IMR-90 (cell line): ENCODE results near the gene RARRES2. TPM values are rescaled to one million over a fixed set of nuclear protein-coding genes. Genes with fewer than 3 reads are reported as not detected.

Experiments
- ATAC-seq: fragments of 200-7000 bp; cut with Tn5 transposase; 2 replicates; pipeline ENCODE4 v1.9.1; 2020; ENCODE audit warnings: low read depth, mild to moderate bottlenecking, moderate library complexity
- BruUV-seq: library from RNA; stranded (reverse); fragments of 400-500 nt; replicated peaks from 2 replicates; lab custom pipeline; 2021; lab: Mats Ljungman, UMichigan
- CTCF ChIA-PET: fragments of 300-600 bp; formaldehyde crosslinking; extraction: SDS; loops from one replicate; lab custom pipeline; 2021; ENCODE audit warnings: antibody characterized with exemption; lab: Yijun Ruan, JAX
- POLR2A ChIA-PET: fragments of 300-600 bp; sonication (Branson Sonifier 250); formaldehyde crosslinking; loops from one replicate; lab custom pipeline; 2022; ENCODE audit warnings: antibody characterized with exemption; ENCODE audit not compliant: unreplicated experiment; lab: Charles Lee
- DNase-seq: peaks from one replicate; pipeline ENCODE4 v3.0.0; 2013
- H2AFZ ChIP-seq: replicated peaks from 2 replicates; pipeline ENCODE3; 2013; ENCODE audit warnings: low read length, mild to moderate bottlenecking; ENCODE audit not compliant: poor library complexity
- H2AK5ac ChIP-seq: 2 replicates; pipeline ENCODE4 v1.6.1; 2013; ENCODE audit warnings: low read depth, low read length, inconsistent platforms
- H2AK9ac ChIP-seq: replicated peaks from 2 replicates; pipeline ENCODE3; 2013; ENCODE audit warnings: mild to moderate bottlenecking, low read depth, low read length, moderate library complexity; ENCODE audit not compliant: poor library complexity
- H2BK120ac ChIP-seq: 2 replicates; pipeline ENCODE4 v1.6.1; 2013; ENCODE audit warnings: low read depth, low read length, inconsistent platforms
- H2BK15ac ChIP-seq: 3 replicates; pipeline ENCODE4 v1.6.1; 2013; ENCODE audit warnings: low read depth, low read length, inconsistent platforms
- H2BK20ac ChIP-seq: 2 replicates; pipeline ENCODE4 v1.6.1; 2013; ENCODE audit warnings: low read depth, mild to moderate bottlenecking, inconsistent platforms, low read length, moderate library complexity
- H2BK5ac ChIP-seq: 2 replicates; pipeline ENCODE4 v1.6.1; 2013; ENCODE audit warnings: mild to moderate bottlenecking, low read depth, low read length, inconsistent platforms; ENCODE audit not compliant: poor library complexity, severe bottlenecking
- H3K14ac ChIP-seq: replicated peaks from 2 replicates; pipeline ENCODE4 v1.6.1; 2013; ENCODE audit warnings: low read depth, low read length, inconsistent platforms
- H3K18ac ChIP-seq: 2 replicates; pipeline ENCODE4 v1.6.1; 2013; ENCODE audit warnings: low read depth, low read length, control low read depth
- H3K23ac ChIP-seq: 2 replicates; pipeline ENCODE4 v1.6.1; 2013; ENCODE audit warnings: low read depth, low read length, inconsistent platforms
- H3K27ac ChIP-seq: 2 replicates; pipeline ENCODE4 v1.5.1; 2013; ENCODE audit warnings: mild to moderate bottlenecking, control low read depth, low read length; ENCODE audit not compliant: insufficient read depth
- H3K27me3 ChIP-seq: 2 replicates; pipeline ENCODE4 v1.6.1; 2013; ENCODE audit warnings: low read length; ENCODE audit not compliant: control insufficient read depth, insufficient read depth
- H3K36me3 ChIP-seq: 2 replicates; pipeline ENCODE4 v1.6.1; 2013; ENCODE audit warnings: low read length, mixed read lengths; ENCODE audit not compliant: control insufficient read depth, insufficient read depth
- H3K4ac ChIP-seq: 2 replicates; pipeline ENCODE4 v1.6.1; 2013; ENCODE audit warnings: low read depth, low read length, inconsistent platforms
- H3K4me1 ChIP-seq: 2 replicates; pipeline ENCODE4 v1.6.1; 2013; ENCODE audit warnings: low read length, mixed read lengths; ENCODE audit not compliant: control insufficient read depth, insufficient read depth
- H3K4me2 ChIP-seq: 2 replicates; pipeline ENCODE4 v1.6.1; 2013; ENCODE audit warnings: low read depth, mild to moderate bottlenecking, control low read depth, low read length, moderate library complexity
- H3K4me3 ChIP-seq: 2 replicates; pipeline ENCODE4 v1.5.1; 2013; ENCODE audit warnings: low read depth, mild to moderate bottlenecking, control low read depth, low read length, moderate library complexity; ENCODE audit not compliant: insufficient read depth
- H3K56ac ChIP-seq: 2 replicates; pipeline ENCODE4 v1.6.1; 2013; ENCODE audit warnings: low read length, inconsistent platforms; ENCODE audit not compliant: insufficient read depth; ENCODE audit errors: extremely low read depth
- H3K79me1 ChIP-seq, 2 experiments: 2 replicates each; pipeline ENCODE4 v1.6.1; 2013; ENCODE audit warnings: low read length in 2 of 2, inconsistent platforms in 1 of 2, low read depth in 1 of 2
- H3K9ac ChIP-seq: 2 replicates; pipeline ENCODE4 v1.6.1; 2013; ENCODE audit warnings: low read depth, low read length, control low read depth
- H3K9me1 ChIP-seq: 2 replicates; pipeline ENCODE4 v1.6.1; 2013; ENCODE audit warnings: low read length, inconsistent platforms; ENCODE audit not compliant: insufficient read depth
- H3K9me3 ChIP-seq: 2 replicates; pipeline ENCODE4 v1.6.1; 2013; ENCODE audit warnings: low read length; ENCODE audit not compliant: control insufficient read depth, insufficient read depth
- H4K20me1 ChIP-seq: 2 replicates; pipeline ENCODE4 v1.6.1; 2013; ENCODE audit warnings: low read length, inconsistent platforms; ENCODE audit not compliant: insufficient read depth
- H4K5ac ChIP-seq: 2 replicates; pipeline ENCODE4 v1.6.1; 2013; ENCODE audit warnings: mild to moderate bottlenecking, low read depth, low read length, control low read depth
- H4K8ac ChIP-seq, 2 experiments: 2 replicates each; pipeline ENCODE4 v1.6.1; 2013; ENCODE audit warnings: low read depth in 2 of 2, low read length in 2 of 2, control low read depth in 1 of 2, inconsistent platforms in 1 of 2
- H4K91ac ChIP-seq: 2 replicates; pipeline ENCODE4 v1.6.1; 2013; ENCODE audit warnings: low read depth, low read length, inconsistent platforms; ENCODE audit not compliant: insufficient read depth
- FOS ChIP-seq: fragments of 150-350 bp; IDR thresholded peaks from 2 replicates; pipeline ENCODE4 v1.6.1; 2016; ENCODE audit warnings: low read depth, low read length
- MAFK ChIP-seq: IDR thresholded peaks from 2 replicates; pipeline ENCODE4 v1.6.1; 2012; ENCODE audit warnings: low read depth, low read length, improper control_type of control experiment
- WGBS, 2 experiments: methylation state at CpG; one replicate each; pipeline versions ENCODE4 v1.1.5 to v1.1.7; 2013; ENCODE audit warnings: missing lambda C conversion rate in 2 of 2; ENCODE audit not compliant: insufficient read length in 1 of 2; ENCODE audit errors: extremely low coverage in 2 of 2; 5-methylcytosine and 5-hydroxymethylcytosine counted together
- dilution Hi-C: fragments of 300-500 bp; cut with HindIII; formaldehyde crosslinking; loops from one replicate; pipeline ENCODE4 v1.14.3; 2018; ENCODE audit warnings: low sequenced_read_pairs; ENCODE audit not compliant: unreplicated experiment
- in situ Hi-C: fragments of 300-500 bp; cut with MboI; formaldehyde crosslinking; loops from 3 replicates; pipeline ENCODE4 v1.14.3; 2019; ENCODE audit warnings: low sequenced_read_pairs, inconsistent platforms, mixed read lengths
- intact Hi-C: fragments of 100-400 bp; cut with micrococcal nuclease; formaldehyde crosslinking; loops from 2 replicates; pipeline ENCODE4 v1.10.0; 2022
- polyA plus RNA-seq, 3 experiments: library from polyadenylated mRNA; depleted of rRNA; stranded (reverse); fragments of >200 nt; gene quantifications; 2 replicates each; pipeline ENCODE4 v1.2.3, GENCODE V29; 2012; ENCODE audit warnings: low replicate concordance in 1 of 3
- total RNA-seq: library from RNA; depleted of rRNA; stranded (reverse); fragments of >200 nt; gene quantifications from 2 replicates; pipeline ENCODE4 v1.2.3, GENCODE V29; 2012
- TF ChIP-seq, protein P1 (sequence below): fragments of 150-350 bp; IDR thresholded peaks from 2 replicates; pipeline ENCODE4 v1.6.1; 2016; ENCODE audit warnings: low read depth, mild to moderate bottlenecking, low read length, moderate library complexity, borderline replicate concordance

RARRES2 gene
- total and polyA plus RNA-seq, 2 of the 4 experiments (the other 2 are of a cell fraction), result 1.6 TPM; not detected in 1

- no peak overlapping the region for H2AK9ac ChIP-seq
- H3K56ac ChIP-seq, result no peak overlapping the region
- no peak overlapping the region for H2AK5ac ChIP-seq
- H3K23ac ChIP-seq, result no peak overlapping the region
- H2BK15ac ChIP-seq, result no peak overlapping the region
- no peak overlapping the region for H3K27ac ChIP-seq
- no peaks in the 10 kb centered on the region; the same call in 1 of the 2 replicates for H3K9me1 ChIP-seq
- no peak overlapping the region for H3K14ac ChIP-seq
- in situ Hi-C loops, result no loop called here
- DNase-seq (no peak), ATAC-seq (no peak)
- no CpG with 5 or more reads among the region's 9 CpGs for WGBS, 2 experiments
- no peaks in the 10 kb centered on the region for H3K36me3 ChIP-seq
- no peaks in the 10 kb centered on the region; the same call in 1 of the 2 replicates for H3K4me1 ChIP-seq
- no peaks in the 10 kb centered on the region for H3K9me3 ChIP-seq
- H2BK120ac ChIP-seq, result no peak overlapping the region
- H3K4me2 ChIP-seq, result no peak overlapping the region
- no peak overlapping the region for H2BK20ac ChIP-seq
- no peak overlapping the region for H3K9ac ChIP-seq
- H2BK5ac ChIP-seq, result no peak overlapping the region
- ChIA-PET POLR2A (no interaction called here), CTCF (interaction anchor here (2.0 kb wide), 1 partner anchor 28 kb away, joined by 5 read pairs; no protein-coding TSS in a partner anchor)
- H3K27me3 ChIP-seq, result peaks cover 2% of the 10 kb centered on the region; the same call in 1 of the 2 replicates
- H4K8ac ChIP-seq, result no peak overlapping the region
- H3K4ac ChIP-seq, result no peak overlapping the region
- intact Hi-C loops, result loop anchor here (2.0 kb wide), 1 partner anchor 64 kb away; no protein-coding TSS in a partner anchor
- H3K79me1 ChIP-seq, result no peaks in the 10 kb centered on the region
- H3K4me3 ChIP-seq, result no peak overlapping the region
- H2AFZ ChIP-seq, result no peak overlapping the region
- dilution Hi-C loops, result no loop called here
- H4K91ac ChIP-seq, result no peak overlapping the region
- no peak overlapping the region for H4K5ac ChIP-seq
- no peaks in the 10 kb centered on the region for H4K20me1 ChIP-seq
- TF ChIP-seq FOS (no peak), MAFK (no peak)
- TF ChIP-seq, protein P1, sequence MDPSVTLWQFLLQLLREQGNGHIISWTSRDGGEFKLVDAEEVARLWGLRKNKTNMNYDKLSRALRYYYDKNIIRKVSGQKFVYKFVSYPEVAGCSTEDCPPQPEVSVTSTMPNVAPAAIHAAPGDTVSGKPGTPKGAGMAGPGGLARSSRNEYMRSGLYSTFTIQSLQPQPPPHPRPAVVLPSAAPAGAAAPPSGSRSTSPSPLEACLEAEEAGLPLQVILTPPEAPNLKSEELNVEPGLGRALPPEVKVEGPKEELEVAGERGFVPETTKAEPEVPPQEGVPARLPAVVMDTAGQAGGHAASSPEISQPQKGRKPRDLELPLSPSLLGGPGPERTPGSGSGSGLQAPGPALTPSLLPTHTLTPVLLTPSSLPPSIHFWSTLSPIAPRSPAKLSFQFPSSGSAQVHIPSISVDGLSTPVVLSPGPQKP, result no peak
- BruUV-seq, result no TSS peak
- H3K18ac ChIP-seq, result no peak overlapping the region
Measured at GRCh38 chr7:150357270-150357669, 15.8 kb upstream of the RARRES2 start.
